Lower leg skin (tissue), 3 donors: ENCODE results near the gene ATP5ME.

ENCODE experiments used
- POLR2A ChIP-seq, 2 donors: fragments of 450-650 bp; IDR thresholded peaks; one replicate each; pipeline ENCODE4 v1.6.1; 2016 to 2017; ENCODE audit warnings: antibody characterized with exemption in 2 of 2, mild to moderate bottlenecking in 1 of 2, moderate library complexity in 1 of 2
- TF ChIP-seq, protein P1 (sequence below), 3 donors: fragments of 450-650 bp; IDR thresholded peaks; one replicate each; pipeline ENCODE4 v1.5.1; 2016; ENCODE audit warnings: antibody characterized with exemption in 3 of 3, mild to moderate bottlenecking in 3 of 3, moderate library complexity in 2 of 3

DNA sequence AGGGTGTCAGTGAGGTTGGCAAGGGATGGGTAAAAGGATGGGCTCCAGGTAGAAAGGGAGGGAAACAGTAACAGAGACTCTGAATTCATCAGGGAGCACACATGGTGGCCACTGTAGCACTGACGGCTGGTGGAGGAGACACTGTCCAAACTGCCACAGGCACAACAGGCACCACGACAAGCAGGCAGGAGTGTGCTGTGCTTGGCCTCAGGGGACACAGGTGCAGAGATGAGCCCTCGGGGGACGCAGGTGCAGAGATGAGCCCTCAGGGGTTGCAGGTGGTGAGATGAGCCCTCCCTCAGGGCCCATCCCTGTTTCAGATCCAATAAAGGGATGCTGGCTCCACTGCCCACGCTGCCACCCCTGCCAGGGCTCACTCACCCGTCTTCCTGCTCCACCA, 41.1 kb downstream of the ATP5ME start:
- TF ChIP-seq, protein P1, sequence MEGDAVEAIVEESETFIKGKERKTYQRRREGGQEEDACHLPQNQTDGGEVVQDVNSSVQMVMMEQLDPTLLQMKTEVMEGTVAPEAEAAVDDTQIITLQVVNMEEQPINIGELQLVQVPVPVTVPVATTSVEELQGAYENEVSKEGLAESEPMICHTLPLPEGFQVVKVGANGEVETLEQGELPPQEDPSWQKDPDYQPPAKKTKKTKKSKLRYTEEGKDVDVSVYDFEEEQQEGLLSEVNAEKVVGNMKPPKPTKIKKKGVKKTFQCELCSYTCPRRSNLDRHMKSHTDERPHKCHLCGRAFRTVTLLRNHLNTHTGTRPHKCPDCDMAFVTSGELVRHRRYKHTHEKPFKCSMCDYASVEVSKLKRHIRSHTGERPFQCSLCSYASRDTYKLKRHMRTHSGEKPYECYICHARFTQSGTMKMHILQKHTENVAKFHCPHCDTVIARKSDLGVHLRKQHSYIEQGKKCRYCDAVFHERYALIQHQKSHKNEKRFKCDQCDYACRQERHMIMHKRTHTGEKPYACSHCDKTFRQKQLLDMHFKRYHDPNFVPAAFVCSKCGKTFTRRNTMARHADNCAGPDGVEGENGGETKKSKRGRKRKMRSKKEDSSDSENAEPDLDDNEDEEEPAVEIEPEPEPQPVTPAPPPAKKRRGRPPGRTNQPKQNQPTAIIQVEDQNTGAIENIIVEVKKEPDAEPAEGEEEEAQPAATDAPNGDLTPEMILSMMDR (IDR thresholded peaks at IDR 0.05) = no peak
- TF ChIP-seq POLR2A (IDR thresholded peaks at IDR 0.05) = no peak
